ENCODE results near the gene CCDC78.

CCDC78 gene

DNA sequence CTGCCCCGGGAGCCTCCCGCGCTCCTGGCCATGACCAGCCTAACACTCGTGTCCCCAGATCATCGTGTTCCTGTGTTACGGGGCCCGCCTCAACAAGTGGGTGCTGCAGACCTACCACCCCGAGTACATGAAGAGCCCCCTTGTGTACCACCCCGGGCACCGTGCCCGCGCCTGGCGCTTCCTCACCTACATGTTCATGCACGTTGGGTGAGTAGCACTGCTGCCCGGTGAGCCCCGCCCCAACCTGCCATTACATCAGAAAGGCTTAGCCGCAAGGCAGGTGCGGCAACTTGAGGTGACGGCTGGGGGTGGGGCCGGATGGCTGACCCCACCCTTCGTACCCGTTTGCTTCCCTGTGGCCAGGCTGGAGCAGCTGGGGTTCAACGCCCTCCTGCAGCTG lies 49.3 kb downstream of the CCDC78 start:
- DNase-seq, result no peak

DNA sequence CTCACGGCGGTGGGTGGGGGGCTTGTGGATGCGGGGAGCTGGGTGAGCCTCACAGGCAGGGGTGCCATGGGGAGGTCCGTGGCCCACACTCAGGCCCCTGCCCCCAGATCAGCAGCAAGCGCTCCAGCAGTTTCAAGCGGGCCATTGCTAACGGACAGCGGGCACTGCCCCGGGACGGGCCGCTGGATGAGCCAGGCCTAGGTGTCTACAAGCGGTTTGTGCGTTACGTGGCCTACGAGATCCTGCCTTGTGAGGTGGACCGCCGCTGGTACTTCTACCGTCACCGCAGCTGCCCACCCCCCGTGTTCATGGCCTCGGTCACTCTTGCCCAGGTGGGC lies 49.7 kb downstream of the CCDC78 start:
- DNase-seq, result no peak

DNA sequence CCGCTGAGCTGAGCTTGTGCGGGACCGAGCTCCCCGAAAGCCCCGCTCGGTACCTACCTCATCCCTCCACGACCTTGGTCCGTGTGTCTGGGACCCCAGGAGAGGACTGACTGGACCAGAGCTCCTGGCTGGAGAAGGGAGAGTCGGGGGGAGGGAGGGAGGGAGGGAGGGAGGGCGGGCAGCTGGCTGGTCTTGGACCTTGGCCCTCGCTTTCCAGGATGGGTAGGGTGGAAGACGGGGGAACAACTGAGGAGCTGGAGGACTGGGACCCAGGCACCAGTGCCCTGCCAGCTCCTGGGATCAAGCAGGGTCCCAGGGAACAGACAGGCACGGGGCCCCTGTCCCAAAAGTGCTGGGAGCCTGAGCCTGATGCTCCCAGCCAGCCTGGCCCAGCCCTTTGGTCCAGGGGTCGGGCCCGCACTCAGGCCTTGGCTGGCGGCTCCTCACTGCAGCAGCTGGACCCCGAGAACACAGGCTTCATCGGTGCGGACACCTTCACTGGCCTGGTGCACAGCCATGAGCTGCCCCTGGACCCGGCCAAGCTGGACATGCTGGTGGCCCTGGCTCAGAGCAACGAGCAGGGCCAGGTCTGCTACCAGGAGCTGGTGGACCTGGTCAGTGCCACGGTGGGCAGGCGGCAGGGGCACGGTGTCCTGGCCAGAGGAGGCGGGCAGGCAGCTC lies 50.2 kb downstream of the CCDC78 start:
- DNase-seq, result no peak

DNA sequence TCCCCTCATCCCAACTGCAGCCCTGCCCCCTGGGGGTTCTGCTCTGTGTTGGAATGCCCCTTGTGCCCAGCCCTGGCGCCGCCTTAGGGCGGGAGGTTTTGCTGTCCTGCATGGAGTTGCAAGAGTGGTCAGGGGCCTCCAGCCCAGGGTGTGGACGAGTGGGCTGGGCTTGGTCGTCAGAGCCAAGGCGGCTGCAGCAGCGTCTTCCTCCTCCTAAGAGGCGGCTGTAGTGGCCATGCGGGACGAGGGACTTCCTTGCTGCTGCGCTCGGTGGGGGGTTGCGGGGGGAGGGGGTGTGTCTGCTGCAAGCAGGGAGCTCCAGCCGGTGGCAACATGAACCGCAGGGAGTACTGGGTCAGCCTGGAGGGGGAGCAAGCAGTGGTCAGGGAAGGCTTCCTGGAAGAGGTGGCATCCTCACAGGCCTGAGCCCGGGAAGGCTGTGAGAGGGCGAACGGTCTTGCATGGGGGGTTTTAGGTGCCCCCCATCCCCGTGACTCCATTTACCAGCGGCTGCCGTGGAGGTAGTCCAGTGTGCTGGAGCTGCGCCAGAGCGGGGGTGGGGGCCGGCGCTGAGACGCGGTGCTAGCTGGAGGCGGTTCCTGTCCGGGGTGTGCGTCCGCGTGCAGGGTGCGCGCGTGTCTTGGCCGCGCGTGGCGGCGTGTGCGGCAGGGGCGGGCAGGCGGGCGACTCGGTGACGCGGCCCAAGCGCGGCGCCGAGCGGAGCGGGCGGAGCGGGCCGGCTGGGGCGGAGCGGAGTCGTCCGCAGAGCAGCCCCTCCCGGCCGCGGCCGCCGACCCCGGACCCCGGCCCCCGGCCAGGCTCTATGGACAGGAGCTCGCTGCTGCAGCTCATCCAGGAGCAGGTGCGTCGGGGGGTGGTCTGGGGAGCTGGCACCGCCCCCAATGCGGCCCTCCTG lies 51.0 kb downstream of the CCDC78 start, which contains the start of gene RHBDL1:
Gene RHBDL1, plus strand, starts transcription at position 704 of the 916 bp plus-strand sequence. Its CDS starts 120 bp downstream, at position 824.
- no peak for DNase-seq

DNA sequence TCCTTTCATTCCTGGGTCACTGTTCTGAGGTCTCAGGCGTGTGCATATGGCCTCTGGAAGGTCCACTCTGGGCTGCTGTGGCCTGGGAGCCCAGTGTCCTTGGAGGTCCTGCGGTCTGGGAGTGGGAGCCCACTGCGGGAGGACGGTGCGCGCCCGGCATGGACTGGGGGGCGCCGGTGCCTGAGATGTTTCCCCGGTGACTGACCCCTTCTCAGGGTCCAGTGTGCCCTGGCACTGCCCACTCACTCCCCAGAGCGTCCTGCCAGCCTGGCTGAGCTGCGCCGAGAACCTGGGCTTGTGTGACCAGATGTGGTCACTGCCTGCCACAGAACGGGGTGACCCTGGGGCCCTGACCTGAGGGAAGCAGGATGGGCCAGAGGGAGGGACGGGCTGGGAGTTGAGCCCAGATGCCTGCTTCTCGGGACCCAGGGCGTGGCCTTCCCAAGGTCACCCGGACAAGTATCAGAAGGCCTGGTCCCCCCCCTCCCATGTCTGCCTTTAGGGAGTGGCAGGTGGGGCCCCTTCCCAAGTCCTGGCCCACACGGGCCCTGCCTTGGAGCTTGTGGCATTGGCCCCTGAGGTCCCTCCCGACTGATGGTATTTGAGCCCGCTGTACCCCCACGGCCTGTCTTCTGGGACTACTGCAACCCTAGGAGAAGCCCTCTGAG lies 51.9 kb downstream of the CCDC78 start:
- DNase-seq, result no peak

DNA sequence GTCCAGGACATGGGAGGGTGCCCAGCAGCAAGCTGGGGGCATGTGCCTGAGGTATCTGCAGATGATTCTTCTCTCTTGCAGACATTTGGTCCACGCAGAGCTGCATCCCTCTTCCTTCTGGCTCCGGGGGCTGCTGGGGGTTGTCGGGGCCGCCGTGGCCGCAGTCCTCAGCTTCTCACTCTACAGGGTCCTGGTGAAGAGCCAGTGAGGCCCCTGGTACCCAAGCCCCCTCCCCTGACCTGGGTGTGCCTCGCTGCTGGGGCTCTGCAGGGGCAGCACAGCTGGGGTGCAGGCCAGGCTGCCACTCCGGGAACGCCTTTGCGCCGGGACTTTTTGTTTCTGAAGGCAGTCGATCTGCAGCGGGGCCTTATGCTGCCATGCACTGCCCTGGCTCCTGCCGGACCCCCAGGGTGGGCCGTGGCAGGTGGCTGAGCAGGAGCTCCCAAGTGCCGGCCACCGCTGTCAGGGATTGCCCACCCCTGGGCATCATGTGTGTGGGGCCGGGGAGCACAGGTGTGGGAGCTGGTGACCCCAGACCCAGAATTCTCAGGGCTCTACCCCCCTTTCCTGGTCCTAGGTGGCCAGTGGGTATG lies 52.7 kb downstream of the CCDC78 start:
- no peak for DNase-seq

DNA sequence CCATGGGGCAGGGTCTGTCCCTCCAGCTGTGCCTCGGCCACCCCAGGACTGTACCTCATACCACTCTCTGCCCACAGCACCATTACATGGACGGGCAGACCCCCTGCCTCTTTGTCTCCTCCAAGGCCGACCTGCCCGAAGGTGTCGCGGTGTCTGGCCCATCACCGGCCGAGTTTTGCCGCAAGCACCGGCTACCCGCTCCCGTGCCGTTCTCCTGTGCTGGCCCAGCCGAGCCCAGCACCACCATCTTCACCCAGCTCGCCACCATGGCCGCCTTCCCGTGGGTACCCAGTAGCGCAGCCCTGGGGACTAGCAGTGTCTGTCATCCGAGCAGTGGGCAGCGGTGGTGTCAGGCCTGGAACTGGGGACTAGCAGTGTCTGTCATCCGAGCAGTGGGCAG lies 53.4 kb downstream of the CCDC78 start:
- no peak for DNase-seq
